ENCODE results near the gene HIVEP3.

The HIVEP3 gene

GRCh38 chr1:41592451-41593125 is 326.1 kb downstream of the HIVEP3 start:
- no peak for DNase-seq

GRCh38 chr1:41591891-41592290 is 326.8 kb downstream of the HIVEP3 start:
- DNase-seq = no peak

GRCh38 chr1:41590331-41590730 is 328.4 kb downstream of the HIVEP3 start:
- DNase-seq = no peak

GRCh38 chr1:41589395-41589794 is 329.3 kb downstream of the HIVEP3 start:
- no peak for DNase-seq

- no peak for DNase-seq
Observed at GRCh38 chr1:41588334-41588875, 330.3 kb downstream of the HIVEP3 start.

GRCh38 chr1:41587791-41588190 is 330.9 kb downstream of the HIVEP3 start:
- DNase-seq = no peak

GRCh38 chr1:41586230-41586629 is 332.5 kb downstream of the HIVEP3 start:
- DNase-seq = no peak

GRCh38 chr1:41583658-41584547 is 334.8 kb downstream of the HIVEP3 start:
- DNase-seq = no peak

- DNase-seq = no peak
Observed at GRCh38 chr1:41582851-41583657, 335.7 kb downstream of the HIVEP3 start.

GRCh38 chr1:41582351-41582750 is 336.4 kb downstream of the HIVEP3 start:
- DNase-seq = no peak

GRCh38 chr1:41582004-41582325 is 336.8 kb downstream of the HIVEP3 start:
- DNase-seq = no peak

GRCh38 chr1:41581216-41582003 is 337.3 kb downstream of the HIVEP3 start:
- DNase-seq = no peak

GRCh38 chr1:41580520-41581172 is 338.1 kb downstream of the HIVEP3 start:
- no peak for DNase-seq

- no peak for DNase-seq
Observed at GRCh38 chr1:41580021-41580420, 338.7 kb downstream of the HIVEP3 start.

GRCh38 chr1:41578712-41579335 is 339.9 kb downstream of the HIVEP3 start:
- DNase-seq = no peak

- DNase-seq = no peak
Observed at GRCh38 chr1:41576620-41577019, 342.1 kb downstream of the HIVEP3 start.

GRCh38 chr1:41576206-41576605 is 342.5 kb downstream of the HIVEP3 start:
- no peak for DNase-seq

GRCh38 chr1:41574842-41575241 is 343.9 kb downstream of the HIVEP3 start:
- no peak for DNase-seq

- DNase-seq = peak; percentile 18 to 71 (median 52)
Observed at GRCh38 chr1:41573785-41574713, 344.7 kb downstream of the HIVEP3 start.

GRCh38 chr1:41573194-41573593 is 345.5 kb downstream of the HIVEP3 start:
- DNase-seq = no peak
